ENCODE results near the gene GNRH2. TPM values are rescaled to one million over a fixed set of nuclear protein-coding genes. Genes with fewer than 3 reads are reported as not detected.

Gene GNRH2
- total RNA-seq, 1 experiment from 2014 or later: not detected

- Histone ChIP-seq H3K9me3 (no peaks in the 10 kb centered on the region), H3K27me3 (replicated peaks; ENCODE audit: control insufficient read depth, insufficient read depth, low read length) (no peaks in the 10 kb centered on the region), H3K36me3 (ENCODE audit: control insufficient read depth, insufficient read depth, low read length) (peaks cover 9% of the 10 kb centered on the region), H3K4me1 (peaks cover 14% of the 10 kb centered on the region), H3K4me3 (ENCODE audit: low read depth, low read length) (peak overlapping the region; percentile 96)
- Mint-ChIP-seq H3K36me3 (ENCODE audit: insufficient read depth, unreplicated experiment) (peaks cover 72% of the 10 kb centered on the region), H3K9me3 (ENCODE audit: unreplicated experiment) (no peaks in the 10 kb centered on the region), H3K4me1 (ENCODE audit: low read depth, unreplicated experiment) (peaks cover 17% of the 10 kb centered on the region), H3K27ac (ENCODE audit: unreplicated experiment) (peak overlapping the region; percentile 63), H3K4me3 (ENCODE audit: unreplicated experiment) (peak overlapping the region; percentile 83), H3K27me3 (ENCODE audit: insufficient read depth, unreplicated experiment) (no peaks in the 10 kb centered on the region)
- ChIA-PET POLR2A (no interaction called here), CTCF (no interaction called here)
- no TSS peak for BruUV-seq (replicated peaks)
- TF ChIP-seq CTCF (IDR thresholded peaks at IDR 0.05; ENCODE audit: insufficient read depth in 1 of 2, low read depth in 1 of 2, low read length in 1 of 2, severe bottlenecking in 1 of 2, unreplicated experiment in 1 of 2): no peak
- DNase-seq: no peak
- intact Hi-C loops (cut with micrococcal nuclease; ENCODE audit: unreplicated experiment): no loop called here
Measured at GRCh38 chr20:3044336-3044965, 1.0 kb downstream of the GNRH2 start.

- peak in 1 of 2 experiments; percentile 92 for DNase-seq
Measured at GRCh38 chr20:3045042-3045815, 1.8 kb downstream of the GNRH2 start.

More at GRCh38 chr20:3045042-3045815, 1.8 kb downstream of the GNRH2 start:
- TF ChIP-seq CTCF (IDR thresholded peaks at IDR 0.05; ENCODE audit: insufficient read depth in 1 of 2, low read depth in 1 of 2, low read length in 1 of 2, severe bottlenecking in 1 of 2, unreplicated experiment in 1 of 2): no peak
- H3K4me3 Mint-ChIP-seq (ENCODE audit: unreplicated experiment): peak overlapping the region; percentile 83
- BruUV-seq (replicated peaks): TSS peak; percentile 76
- H3K27me3 Mint-ChIP-seq (ENCODE audit: insufficient read depth, unreplicated experiment): no peaks in the 10 kb centered on the region
- H3K4me1 Mint-ChIP-seq (ENCODE audit: low read depth, unreplicated experiment): peaks cover 17% of the 10 kb centered on the region
- H3K36me3 ChIP-seq (ENCODE audit: control insufficient read depth, insufficient read depth, low read length): peaks cover 11% of the 10 kb centered on the region
- peak overlapping the region; percentile 37 for H3K27ac Mint-ChIP-seq (ENCODE audit: unreplicated experiment)
- intact Hi-C loops (cut with micrococcal nuclease; ENCODE audit: unreplicated experiment): loop anchor here (1.0 kb wide), 1 partner anchor 22 kb away; no protein-coding TSS in a partner anchor
- POLR2A ChIA-PET: interaction anchor here (0.5 to 0.6 kb wide), 4 partner anchors 24 to 594 kb away, joined by 3 to 11 read pairs (median 5); no protein-coding TSS in a partner anchor
- no peaks in the 10 kb centered on the region for H3K9me3 Mint-ChIP-seq (ENCODE audit: unreplicated experiment)
- no peaks in the 10 kb centered on the region for H3K9me3 ChIP-seq
- H3K27me3 ChIP-seq (replicated peaks; ENCODE audit: control insufficient read depth, insufficient read depth, low read length): no peaks in the 10 kb centered on the region
- peaks cover 79% of the 10 kb centered on the region for H3K36me3 Mint-ChIP-seq (ENCODE audit: insufficient read depth, unreplicated experiment)
- peaks cover 14% of the 10 kb centered on the region for H3K4me1 ChIP-seq
- CTCF ChIA-PET: interaction anchor here (0.7 to 1.1 kb wide), 5 partner anchors 8 to 289 kb away, joined by 3 to 5 read pairs (median 3); no protein-coding TSS in a partner anchor
- H3K4me3 ChIP-seq (ENCODE audit: low read depth, low read length): peak overlapping the region; percentile 96

Measured in Caco-2 (cell line).